ENCODE results near the gene TMEM101. TPM values are rescaled to one million over a fixed set of nuclear protein-coding genes. Genes with fewer than 3 reads are reported as not detected.

Gene TMEM101
- total RNA-seq, 1 experiment from 2014 or later: 39.8 TPM

Other genes starting within 250 kb of the TMEM101 start
- 33.9 and 35.5 TPM in 2 replicates for gene DUSP3, start 236.0 kb downstream of the TMEM101 start, total RNA-seq (2014; rRNA removed; shearing (Covaris generic))
- not detected in 2 replicates for gene CFAP97D1, start 234.5 kb downstream of the TMEM101 start, total RNA-seq (2014; rRNA removed; shearing (Covaris generic))
- 6.6 and 11.3 TPM in 2 replicates for gene MPP3, start 181.8 kb downstream of the TMEM101 start, total RNA-seq (2014; rRNA removed; shearing (Covaris generic))
- not detected in 2 replicates for gene CD300LG, start 167.8 kb downstream of the TMEM101 start, total RNA-seq (2014; rRNA removed; shearing (Covaris generic))
- gene MPP2, start 107.4 kb downstream of the TMEM101 start, total RNA-seq (2014; rRNA removed; shearing (Covaris generic)): 16.3 and 17.4 TPM in 2 replicates
- gene PPY, start 72.5 kb downstream of the TMEM101 start, total RNA-seq (2014; rRNA removed; shearing (Covaris generic)): not detected in 2 replicates
- gene PYY, start 61.0 kb downstream of the TMEM101 start, total RNA-seq (2014; rRNA removed; shearing (Covaris generic)): not detected in 2 replicates
- gene NAGS, start 10.3 kb downstream of the TMEM101 start, total RNA-seq (2014; rRNA removed; shearing (Covaris generic)): 1.9 and 2.4 TPM in 2 replicates
- 90.8 and 95.6 TPM in 2 replicates for gene LSM12, start 51.7 kb upstream of the TMEM101 start, total RNA-seq (2014; rRNA removed; shearing (Covaris generic))
- 34.6 and 37.3 TPM in 2 replicates for gene G6PC3, start 55.8 kb upstream of the TMEM101 start, total RNA-seq (2014; rRNA removed; shearing (Covaris generic))
- gene HDAC5, start 108.7 kb upstream of the TMEM101 start, total RNA-seq (2014; rRNA removed; shearing (Covaris generic)): 96.4 and 103 TPM in 2 replicates
- gene HROB, start 127.0 kb upstream of the TMEM101 start, total RNA-seq (2014; rRNA removed; shearing (Covaris generic)): 10.0 and 11.1 TPM in 2 replicates
- gene ASB16, start 155.7 kb upstream of the TMEM101 start, total RNA-seq (2014; rRNA removed; shearing (Covaris generic)): not detected in 2 replicates
- 27.8 and 29.6 TPM in 2 replicates for gene TMUB2, start 172.0 kb upstream of the TMEM101 start, total RNA-seq (2014; rRNA removed; shearing (Covaris generic))
- 59.7 and 62.4 TPM in 2 replicates for gene ATXN7L3, start 184.9 kb upstream of the TMEM101 start, total RNA-seq (2014; rRNA removed; shearing (Covaris generic))
- 76.6 and 78.9 TPM in 2 replicates for gene UBTF, start 204.7 kb upstream of the TMEM101 start, total RNA-seq (2014; rRNA removed; shearing (Covaris generic))